ENCODE data around the gene IL1R2. TPM values are rescaled to one million over a fixed set of nuclear protein-coding genes. Genes with fewer than 3 reads are reported as not detected.

Gene IL1R2
- total RNA-seq, 1 experiment from 2014 or later = not detected

DNA sequence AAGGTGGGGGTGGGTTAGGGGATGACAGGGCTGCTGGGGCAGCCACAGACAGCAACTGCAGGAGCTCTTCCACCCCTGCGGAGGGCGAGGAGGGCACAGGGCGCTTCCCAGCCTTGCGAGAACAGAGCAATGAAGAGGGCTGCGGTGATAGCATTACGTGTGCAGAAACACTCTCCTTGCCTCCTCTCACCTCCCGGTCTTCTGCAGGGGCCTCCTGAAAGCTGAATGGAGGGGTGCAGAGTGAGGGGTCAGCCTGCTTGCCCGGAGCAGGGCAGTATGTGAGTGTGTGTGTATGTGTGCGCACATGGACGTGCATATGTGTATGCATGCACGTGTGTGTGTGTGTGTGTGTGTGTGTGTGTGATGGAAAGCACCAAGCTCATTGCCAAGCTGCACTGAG lies 29.5 kb upstream of the IL1R2 start:
- ChIA-PET CTCF (interaction anchor here (0.5 kb wide), 1 partner anchor 42 kb away, joined by 6 read pairs; no protein-coding TSS in a partner anchor), POLR2A (ENCODE audit: low non-redundant PET) (no interaction called here)
- Histone ChIP-seq H3K4me3 (ENCODE audit: low read depth, low read length, poor library complexity, severe bottlenecking) (no peak overlapping the region), H3K36me3 (ENCODE audit: insufficient read depth, low read length, poor library complexity, severe bottlenecking) (no peaks in the 10 kb centered on the region), H3K27me3 (replicated peaks; ENCODE audit: insufficient read depth, low read depth, low read length, poor library complexity) (no peaks in the 10 kb centered on the region), H3K9me3 (ENCODE audit: low read depth, low read length, poor library complexity, severe bottlenecking) (no peaks in the 10 kb centered on the region), H3K27ac (ENCODE audit: low read depth, low read length, poor library complexity, severe bottlenecking) (no peak overlapping the region), H3K4me1 (ENCODE audit: insufficient read depth, low read length, poor library complexity, severe bottlenecking) (no peaks in the 10 kb centered on the region)
- TF ChIP-seq, protein P1, sequence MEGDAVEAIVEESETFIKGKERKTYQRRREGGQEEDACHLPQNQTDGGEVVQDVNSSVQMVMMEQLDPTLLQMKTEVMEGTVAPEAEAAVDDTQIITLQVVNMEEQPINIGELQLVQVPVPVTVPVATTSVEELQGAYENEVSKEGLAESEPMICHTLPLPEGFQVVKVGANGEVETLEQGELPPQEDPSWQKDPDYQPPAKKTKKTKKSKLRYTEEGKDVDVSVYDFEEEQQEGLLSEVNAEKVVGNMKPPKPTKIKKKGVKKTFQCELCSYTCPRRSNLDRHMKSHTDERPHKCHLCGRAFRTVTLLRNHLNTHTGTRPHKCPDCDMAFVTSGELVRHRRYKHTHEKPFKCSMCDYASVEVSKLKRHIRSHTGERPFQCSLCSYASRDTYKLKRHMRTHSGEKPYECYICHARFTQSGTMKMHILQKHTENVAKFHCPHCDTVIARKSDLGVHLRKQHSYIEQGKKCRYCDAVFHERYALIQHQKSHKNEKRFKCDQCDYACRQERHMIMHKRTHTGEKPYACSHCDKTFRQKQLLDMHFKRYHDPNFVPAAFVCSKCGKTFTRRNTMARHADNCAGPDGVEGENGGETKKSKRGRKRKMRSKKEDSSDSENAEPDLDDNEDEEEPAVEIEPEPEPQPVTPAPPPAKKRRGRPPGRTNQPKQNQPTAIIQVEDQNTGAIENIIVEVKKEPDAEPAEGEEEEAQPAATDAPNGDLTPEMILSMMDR (conservative IDR thresholded peaks at IDR 0.05; ENCODE audit: low read depth, low read length) = no peak
- no peak for TF ChIP-seq EZH2 (IDR thresholded peaks at IDR 0.05; ENCODE audit: borderline replicate concordance, low read depth, low read length, poor library complexity, severe bottlenecking)
- no peak for DNase-seq (ENCODE audit: low spot score)
- intact Hi-C loops (cut with micrococcal nuclease; ENCODE audit: unreplicated experiment) = no loop called here
- no TSS peak for BruUV-seq (replicated peaks)

DNA sequence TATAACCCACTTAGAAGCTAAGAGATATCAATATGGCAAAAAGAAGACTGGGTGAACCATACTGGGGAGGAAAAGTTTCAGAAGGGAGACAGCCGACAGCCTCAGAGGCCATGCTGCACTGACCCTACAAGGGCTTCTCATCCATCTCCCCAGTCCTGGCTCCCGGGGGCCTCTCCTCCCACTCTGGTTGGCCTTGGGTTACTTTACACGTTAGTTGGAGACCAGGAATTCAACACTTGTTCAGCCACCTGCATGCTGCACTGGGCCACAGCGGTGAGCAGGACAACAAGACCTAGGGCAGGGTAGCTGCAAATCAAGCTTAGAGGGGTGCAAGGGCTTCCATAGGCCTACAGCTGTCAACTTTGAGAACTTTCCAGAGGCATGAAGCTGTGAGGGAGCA lies 28.6 kb upstream of the IL1R2 start:
- CTCF ChIA-PET = no interaction called here
- Histone ChIP-seq H3K27me3 (replicated peaks; ENCODE audit: insufficient read depth, low read depth, low read length, poor library complexity) (no peaks in the 10 kb centered on the region), H3K27ac (ENCODE audit: low read depth, low read length, poor library complexity, severe bottlenecking) (no peak overlapping the region), H3K9me3 (ENCODE audit: low read depth, low read length, poor library complexity, severe bottlenecking) (no peaks in the 10 kb centered on the region), H3K4me3 (ENCODE audit: low read depth, low read length, poor library complexity, severe bottlenecking) (no peak overlapping the region), H3K36me3 (ENCODE audit: insufficient read depth, low read length, poor library complexity, severe bottlenecking) (no peaks in the 10 kb centered on the region), H3K4me1 (ENCODE audit: insufficient read depth, low read length, poor library complexity, severe bottlenecking) (no peaks in the 10 kb centered on the region)
- DNase-seq (ENCODE audit: low spot score) = no peak
- intact Hi-C loops (cut with micrococcal nuclease; ENCODE audit: unreplicated experiment) = no loop called here
- no TSS peak for BruUV-seq (replicated peaks)
- POLR2A ChIA-PET (ENCODE audit: low non-redundant PET) = no interaction called here
- TF ChIP-seq EZH2 (IDR thresholded peaks at IDR 0.05; ENCODE audit: borderline replicate concordance, low read depth, low read length, poor library complexity, severe bottlenecking) = no peak
- TF ChIP-seq, protein P1 (conservative IDR thresholded peaks at IDR 0.05; ENCODE audit: low read depth, low read length) = no peak

DNA sequence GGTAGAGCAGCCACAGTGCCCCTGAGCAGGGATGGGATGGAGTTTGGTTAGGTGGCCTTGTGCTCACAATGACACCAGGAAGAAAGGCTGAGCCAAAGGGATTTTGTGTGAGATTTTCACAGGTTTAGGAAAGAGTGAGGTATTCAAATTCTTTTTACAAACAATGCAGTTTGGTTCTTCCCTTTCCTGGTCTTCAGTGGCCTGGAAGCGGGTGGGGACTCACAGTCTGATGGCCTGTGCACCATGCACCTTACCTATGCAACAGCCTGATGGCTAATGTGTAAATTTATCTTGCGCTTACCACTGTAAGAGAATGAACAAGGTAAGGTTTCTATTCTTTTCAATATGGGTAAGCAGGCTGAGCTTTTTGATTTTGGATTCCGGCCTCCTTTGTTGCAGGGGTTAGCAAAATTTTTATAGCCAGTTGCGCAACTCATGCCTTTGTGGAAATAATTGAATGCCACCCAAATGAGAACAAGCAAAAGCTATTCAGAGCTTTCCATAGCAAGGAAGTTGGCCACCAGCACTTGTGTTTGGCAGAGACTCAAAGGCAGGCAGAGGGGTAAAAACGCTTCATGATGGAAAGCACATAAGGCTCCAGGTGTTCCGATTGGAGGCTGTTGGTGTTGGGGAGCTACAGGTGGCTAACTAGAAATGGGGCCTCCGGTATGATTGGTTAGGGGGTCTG lies 23.8 kb upstream of the IL1R2 start:
- intact Hi-C loops (cut with micrococcal nuclease; ENCODE audit: unreplicated experiment) = no loop called here
- peak; percentile 49 for DNase-seq (ENCODE audit: low spot score)
- Histone ChIP-seq H3K36me3 (ENCODE audit: insufficient read depth, low read length, poor library complexity, severe bottlenecking) (no peaks in the 10 kb centered on the region), H3K27ac (ENCODE audit: low read depth, low read length, poor library complexity, severe bottlenecking) (no peak overlapping the region), H3K9me3 (ENCODE audit: low read depth, low read length, poor library complexity, severe bottlenecking) (no peaks in the 10 kb centered on the region), H3K4me1 (ENCODE audit: insufficient read depth, low read length, poor library complexity, severe bottlenecking) (no peaks in the 10 kb centered on the region), H3K4me3 (ENCODE audit: low read depth, low read length, poor library complexity, severe bottlenecking) (no peak overlapping the region), H3K27me3 (replicated peaks; ENCODE audit: insufficient read depth, low read depth, low read length, poor library complexity) (no peaks in the 10 kb centered on the region)
- no TSS peak for BruUV-seq (replicated peaks)
- ChIA-PET CTCF (interaction anchor here (0.9 kb wide), 1 partner anchor 37 kb away, joined by 3 read pairs; no protein-coding TSS in a partner anchor), POLR2A (ENCODE audit: low non-redundant PET) (no interaction called here)
- TF ChIP-seq, protein P1 (conservative IDR thresholded peaks at IDR 0.05; ENCODE audit: low read depth, low read length) = no peak
- no peak for TF ChIP-seq EZH2 (IDR thresholded peaks at IDR 0.05; ENCODE audit: borderline replicate concordance, low read depth, low read length, poor library complexity, severe bottlenecking)

All from A673 (cell line).